A549 (cell line): ENCODE data around the gene CARMIL1. TPM values are rescaled to one million over a fixed set of nuclear protein-coding genes. Genes with fewer than 3 reads are reported as not detected.

Experiments used
- ATAC-seq, 2 experiments: fragments of 200-7000 bp in 1 of 2; fragments of >200 bp in 1 of 2; cut with Nextera tagmentation in 1 of 2; cut with Tn5 transposase in 1 of 2; 3 replicates each; pipeline versions ENCODE4 v1.8.0 to v1.9.1; 2018 to 2020; ENCODE audit warnings: mild to moderate bottlenecking in 1 of 2, moderate library complexity in 1 of 2
- CTCF ChIA-PET: fragments of 300-600 bp; sonication (Branson Sonifier 250); formaldehyde crosslinking; extraction: SDS; loops from one replicate; lab custom pipeline; 2021; ENCODE audit warnings: antibody characterized with exemption, inconsistent platforms; lab: Yijun Ruan, JAX
- POLR2A ChIA-PET: fragments of 350-600 bp; formaldehyde crosslinking; extraction: SDS; loops from one replicate; lab custom pipeline; 2021; ENCODE audit warnings: antibody characterized with exemption, inconsistent platforms; lab: Yijun Ruan, JAX
- DNase-seq, 2 experiments: peaks; one replicate each; pipeline versions ENCODE4 v3.0.0 to v3.0.0-alpha.2; 2011 to 2016; ENCODE audit warnings: low read depth in 1 of 2, low spot score in 1 of 2
- FAIRE-seq: peaks from 2 replicates; lab custom pipeline; 2011; peaks lifted over from hg19 to GRCh38; lab: Jason Lieb, UNC
- H3K27ac ChIP-seq, 2 experiments: fragments of >200 bp; sonication (Bioruptor Twin); formaldehyde crosslinking; 3 replicates each; pipeline ENCODE4 v1.5.1; 2016 to 2017
- H3K4me1 ChIP-seq: fragments of >200 bp; sonication (Bioruptor Twin); formaldehyde crosslinking; 3 replicates; pipeline ENCODE4 v1.6.1; 2016
- H3K4me2 ChIP-seq: fragments of >200 bp; sonication (Bioruptor Twin); formaldehyde crosslinking; 3 replicates; pipeline ENCODE4 v1.6.1; 2016
- H3K4me3 ChIP-seq: fragments of >200 bp; sonication (Bioruptor Twin); formaldehyde crosslinking; 3 replicates; pipeline ENCODE4 v1.5.1; 2016
- H3K9me3 ChIP-seq: fragments of >200 bp; sonication (Bioruptor Twin); formaldehyde crosslinking; 3 replicates; pipeline ENCODE4 v1.6.1; 2016
- EHF ChIP-seq: fragments of 250-450 bp; sonication (Bioruptor Pico); IDR thresholded peaks from 2 replicates; pipeline ENCODE4 v1.5.0; 2020; ENCODE audit warnings: mild to moderate bottlenecking
- EHMT2 ChIP-seq: fragments of 200-600 bp; sonication (generic); IDR thresholded peaks from 2 replicates; pipeline ENCODE4 v1.6.1; 2016; ENCODE audit warnings: antibody characterized with exemption, low read depth, mild to moderate bottlenecking, moderate library complexity
- FOXS1 ChIP-seq: fragments of 250-450 bp; sonication (Bioruptor Pico); IDR thresholded peaks from 2 replicates; pipeline ENCODE4 v1.5.0; 2020; ENCODE audit warnings: mild to moderate bottlenecking, moderate library complexity
- HOXA7 ChIP-seq: fragments of 250-450 bp; sonication (Bioruptor Pico); IDR thresholded peaks from 2 replicates; pipeline ENCODE4 v1.5.0; 2020; ENCODE audit warnings: mild to moderate bottlenecking, moderate library complexity
- HOXB13 ChIP-seq: fragments of 250-450 bp; sonication (Bioruptor Pico); IDR thresholded peaks from 2 replicates; pipeline ENCODE4 v1.5.0; 2020; ENCODE audit warnings: low read depth, mild to moderate bottlenecking, moderate library complexity
- KDM5A ChIP-seq: fragments of 200-600 bp; sonication (generic); IDR thresholded peaks from 2 replicates; pipeline ENCODE4 v1.6.1; 2016; ENCODE audit warnings: antibody characterized with exemption, mild to moderate bottlenecking
- MAX ChIP-seq: IDR thresholded peaks from 2 replicates; pipeline ENCODE4 v1.6.1; 2012
- MYC ChIP-seq: IDR thresholded peaks from 2 replicates; pipeline ENCODE4 v1.6.1; 2012; ENCODE audit warnings: mild to moderate bottlenecking, inconsistent platforms, low read length, improper control_type of control experiment, borderline replicate concordance
- PHF8 ChIP-seq: fragments of 200-600 bp; sonication (generic); IDR thresholded peaks from 2 replicates; pipeline ENCODE4 v1.6.1; 2016; ENCODE audit warnings: low read depth, mild to moderate bottlenecking, antibody characterized with exemption, moderate library complexity, borderline replicate concordance
- RAD21 ChIP-seq, 2 experiments: fragments of >200 bp in 1 of 2; sonication (Bioruptor Twin) in 1 of 2; formaldehyde crosslinking in 1 of 2; IDR thresholded peaks in 1 of 2; conservative IDR thresholded peaks in 1 of 2; 2 replicates in 1 of 2; 3 replicates in 1 of 2; pipeline ENCODE4 v1.6.1; 2012 to 2018; ENCODE audit warnings: inconsistent platforms in 1 of 2
- RFX5 ChIP-seq: fragments of 450-650 bp; IDR thresholded peaks from 2 replicates; pipeline ENCODE4 v1.7.1; 2014; ENCODE audit warnings: antibody characterized with exemption, mild to moderate bottlenecking, moderate library complexity
- SMC3 ChIP-seq: fragments of >200 bp; sonication (Bioruptor Twin); formaldehyde crosslinking; IDR thresholded peaks from 3 replicates; pipeline ENCODE4 v1.6.1; 2018; ENCODE audit warnings: inconsistent platforms
- ZC3H11A ChIP-seq: fragments of 450-650 bp; IDR thresholded peaks from 2 replicates; pipeline ENCODE4 v1.6.1; 2014; ENCODE audit warnings: antibody characterized with exemption, mild to moderate bottlenecking
- ZFP36 ChIP-seq: fragments of 450-650 bp; IDR thresholded peaks from 2 replicates; pipeline ENCODE4 v1.6.1; 2014; ENCODE audit warnings: borderline replicate concordance; ENCODE audit not compliant: partially characterized antibody
- WGBS: methylation state at CpG from one replicate; pipeline ENCODE4 v1.1.6; 2017; ENCODE audit errors: missing lambda C conversion rate; 5-methylcytosine and 5-hydroxymethylcytosine counted together
- polyA plus RNA-seq, 4 experiments: library from polyadenylated mRNA; depleted of rRNA in 3 of 4; stranded (reverse); fragments of >200 nt; fragmentation: RNase III in 1 of 4; extraction: RNeasy Plus Mini Kit Qiagen cat#74134 plus additional on column Dnase treatment in 1 of 4; gene quantifications; 2 replicates in 3 of 4; 3 replicates in 1 of 4; pipeline ENCODE4 v1.2.3, GENCODE V29; 2011 to 2017
- TF ChIP-seq, protein P1 (sequence below): fragments of >200 bp; sonication (Bioruptor Twin); formaldehyde crosslinking; IDR thresholded peaks from 3 replicates; pipeline ENCODE4 v1.5.1; 2016
- TF ChIP-seq, protein P2 (sequence below): fragments of 250-450 bp; sonication (Bioruptor Pico); IDR thresholded peaks from 2 replicates; pipeline ENCODE4 v1.5.0; 2020; ENCODE audit warnings: low read depth, mild to moderate bottlenecking, moderate library complexity
- TF ChIP-seq, protein P3 (sequence below): IDR thresholded peaks from 2 replicates; pipeline ENCODE4 v1.6.1; 2012; ENCODE audit warnings: low read depth, borderline replicate concordance

CARMIL1 gene
- polyA plus RNA-seq, 2 of the 4 experiments (the other 2 are of a cell fraction): 11.5 to 11.8 TPM

DNA sequence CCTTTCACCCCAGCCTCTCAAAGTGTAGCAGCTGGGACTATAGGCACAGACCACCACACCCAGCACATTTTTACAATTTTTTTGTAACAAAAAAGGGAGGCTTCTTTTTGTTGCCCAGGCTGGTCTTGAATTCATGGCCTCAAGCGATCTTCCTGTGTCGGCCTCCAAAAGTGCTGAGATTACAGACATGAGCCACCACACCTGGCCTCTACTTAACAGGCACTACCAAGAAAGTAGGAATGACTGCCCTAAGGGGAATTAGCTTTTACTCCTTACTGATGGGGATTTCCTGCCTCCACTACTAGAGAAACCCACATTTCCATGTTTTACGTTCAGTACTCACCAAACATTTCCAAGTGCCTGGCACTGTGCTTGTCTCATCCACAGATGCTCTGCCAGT lies 109.6 kb downstream of the CARMIL1 start:
- no peak overlapping the region for H3K4me2 ChIP-seq
- H3K4me1 ChIP-seq: no peaks in the 10 kb centered on the region
- H3K9me3 ChIP-seq: no peaks in the 10 kb centered on the region
- no peak overlapping the region for H3K27ac ChIP-seq
- FAIRE-seq: no peak
- TF ChIP-seq HOXB13 (CRISPR knock-in tag) (no peak), KDM5A (no peak), MAX (no peak), ZFP36 (no peak), FOXS1 (CRISPR knock-in tag) (no peak), RFX5 (no peak), SMC3 (no peak), MYC (no peak), ZC3H11A (no peak), EHMT2 (no peak), EHF (CRISPR knock-in tag) (no peak), RAD21 (conservative IDR thresholded peaks at IDR 0.05 in 1 of 2, IDR thresholded peaks at IDR 0.05 in 1 of 2) (no peak), PHF8 (no peak), HOXA7 (CRISPR knock-in tag) (no peak)
- TF ChIP-seq, protein P1, sequence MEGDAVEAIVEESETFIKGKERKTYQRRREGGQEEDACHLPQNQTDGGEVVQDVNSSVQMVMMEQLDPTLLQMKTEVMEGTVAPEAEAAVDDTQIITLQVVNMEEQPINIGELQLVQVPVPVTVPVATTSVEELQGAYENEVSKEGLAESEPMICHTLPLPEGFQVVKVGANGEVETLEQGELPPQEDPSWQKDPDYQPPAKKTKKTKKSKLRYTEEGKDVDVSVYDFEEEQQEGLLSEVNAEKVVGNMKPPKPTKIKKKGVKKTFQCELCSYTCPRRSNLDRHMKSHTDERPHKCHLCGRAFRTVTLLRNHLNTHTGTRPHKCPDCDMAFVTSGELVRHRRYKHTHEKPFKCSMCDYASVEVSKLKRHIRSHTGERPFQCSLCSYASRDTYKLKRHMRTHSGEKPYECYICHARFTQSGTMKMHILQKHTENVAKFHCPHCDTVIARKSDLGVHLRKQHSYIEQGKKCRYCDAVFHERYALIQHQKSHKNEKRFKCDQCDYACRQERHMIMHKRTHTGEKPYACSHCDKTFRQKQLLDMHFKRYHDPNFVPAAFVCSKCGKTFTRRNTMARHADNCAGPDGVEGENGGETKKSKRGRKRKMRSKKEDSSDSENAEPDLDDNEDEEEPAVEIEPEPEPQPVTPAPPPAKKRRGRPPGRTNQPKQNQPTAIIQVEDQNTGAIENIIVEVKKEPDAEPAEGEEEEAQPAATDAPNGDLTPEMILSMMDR: no peak
- TF ChIP-seq, protein P2, sequence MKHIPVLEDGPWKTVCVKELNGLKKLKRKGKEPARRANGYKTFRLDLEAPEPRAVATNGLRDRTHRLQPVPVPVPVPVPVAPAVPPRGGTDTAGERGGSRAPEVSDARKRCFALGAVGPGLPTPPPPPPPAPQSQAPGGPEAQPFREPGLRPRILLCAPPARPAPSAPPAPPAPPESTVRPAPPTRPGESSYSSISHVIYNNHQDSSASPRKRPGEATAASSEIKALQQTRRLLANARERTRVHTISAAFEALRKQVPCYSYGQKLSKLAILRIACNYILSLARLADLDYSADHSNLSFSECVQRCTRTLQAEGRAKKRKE (CRISPR knock-in tag): no peak
- TF ChIP-seq, protein P3, sequence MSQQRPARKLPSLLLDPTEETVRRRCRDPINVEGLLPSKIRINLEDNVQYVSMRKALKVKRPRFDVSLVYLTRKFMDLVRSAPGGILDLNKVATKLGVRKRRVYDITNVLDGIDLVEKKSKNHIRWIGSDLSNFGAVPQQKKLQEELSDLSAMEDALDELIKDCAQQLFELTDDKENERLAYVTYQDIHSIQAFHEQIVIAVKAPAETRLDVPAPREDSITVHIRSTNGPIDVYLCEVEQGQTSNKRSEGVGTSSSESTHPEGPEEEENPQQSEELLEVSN: no peak
- TF ChIP-seq, all 56 proteins: peak for 0
- 83% methylated on average over 3 of the region's 3 CpGs for WGBS
- ChIA-PET CTCF (no interaction called here), POLR2A (no interaction called here)
- no peak for ATAC-seq
- DNase-seq: no peak
- H3K4me3 ChIP-seq: no peak overlapping the region

GRCh38 chr6:25389471-25389870 lies 110.3 kb downstream of the CARMIL1 start:
- FAIRE-seq: no peak
- no peak for DNase-seq

More at GRCh38 chr6:25389471-25389870, 110.3 kb downstream of the CARMIL1 start:
- Histone ChIP-seq H3K9me3 (no peaks in the 10 kb centered on the region), H3K4me1 (no peaks in the 10 kb centered on the region), H3K27ac (no peak overlapping the region), H3K4me2 (no peak overlapping the region), H3K4me3 (no peak overlapping the region)
- 92% methylated on average over 2 of the region's 2 CpGs for WGBS
- ChIA-PET POLR2A (no interaction called here), CTCF (no interaction called here)
- no peak for ATAC-seq
- TF ChIP-seq, protein P1: no peak
- TF ChIP-seq RFX5: no peak
